PFSK-1 (cell line): Measurements from ENCODE around the gene NAMPT.

Experiments
- FOXP2 ChIP-seq: optimal IDR thresholded peaks from 2 replicates; pipeline ENCODE3; 2011; ENCODE audit warnings: borderline replicate concordance, control low read depth, inconsistent platforms; ENCODE audit not compliant: insufficient read depth; ENCODE audit errors: extremely low read length, extremely low read depth
- POLR2AphosphoS5 ChIP-seq: IDR thresholded peaks from 2 replicates; pipeline ENCODE4 v1.6.1; 2012; ENCODE audit warnings: low read depth, mild to moderate bottlenecking, control low read depth, low read length, moderate library complexity
- REST ChIP-seq, 2 experiments: IDR thresholded peaks; 2 replicates each; pipeline versions ENCODE4 v1.6.1 to v1.8.0; 2011 to 2012; ENCODE audit warnings: low read depth in 2 of 2, low read length in 2 of 2, control low read depth in 1 of 2, inconsistent platforms in 1 of 2, mild to moderate bottlenecking in 1 of 2, moderate library complexity in 1 of 2; ENCODE audit not compliant: insufficient read depth in 1 of 2
- SIN3A ChIP-seq: IDR thresholded peaks from 2 replicates; pipeline ENCODE4 v1.6.1; 2012; ENCODE audit warnings: mild to moderate bottlenecking, low read length, moderate library complexity, borderline replicate concordance; ENCODE audit not compliant: insufficient read depth
- TAF1 ChIP-seq: IDR thresholded peaks from 2 replicates; pipeline ENCODE4 v1.6.1; 2012; ENCODE audit warnings: low read length, control low read depth, borderline replicate concordance; ENCODE audit not compliant: insufficient read depth

- TF ChIP-seq POLR2AphosphoS5, result no peak
- TF ChIP-seq SIN3A, result no peak
- TF ChIP-seq REST (IDR thresholded peaks at IDR 0.05; ENCODE audit: insufficient read depth in 1 of 2, low read depth in 2 of 2, low read length in 2 of 2), result no peak
- TF ChIP-seq FOXP2, result no peak
- TF ChIP-seq TAF1, result no peak
Observed at GRCh38 chr7:106332201-106332600, 47.4 kb upstream of the NAMPT start.
